Measurements from ENCODE around the gene CAPN12. TPM values are rescaled to one million over a fixed set of nuclear protein-coding genes. Genes with fewer than 3 reads are reported as not detected.
A peak's percentile ranks its signal among the peaks of the same experiment; 100 is the strongest.

Gene CAPN12
- polyA plus RNA-seq, 2 of the 4 experiments (the other 2 are of a cell fraction) = 10.0 to 11.7 TPM

- ATAC-seq = peak; percentile 3 to 33; a peak in 4 of 6 replicates
- no peak for FAIRE-seq
- DNase-seq (ENCODE audit: low read depth in 1 of 2, low spot score in 1 of 2) = peak; percentile 63 to 69
- Histone ChIP-seq H3K9me3 (no peaks in the 10 kb centered on the region), H3K4me2 (peak overlapping the region; percentile 77), H3K27ac (peak overlapping the region; percentile 71 to 84), H3K4me1 (peaks cover 64% of the 10 kb centered on the region), H3K4me3 (peak overlapping the region; percentile 41)
- WGBS (ENCODE audit: missing lambda C conversion rate) = 43% methylated on average over 14 of the region's 18 CpGs
- ChIA-PET CTCF (interaction anchor here (0.6 to 38.0 kb wide), 15 partner anchors 9 to 332 kb away, joined by 3 to 764 read pairs (median 4); partner anchors contain the start of genes ACTN4, FAM98C, MRPS12 and SARS2), POLR2A (interaction anchor here (1.2 to 3.2 kb wide), 7 partner anchors 12 to 195 kb away, joined by 3 to 14 read pairs (median 5); partner anchors contain the start of genes ECH1, EIF3K, MRPS12 and SARS2)
- TF ChIP-seq PHF8 (IDR thresholded peaks at IDR 0.05; ENCODE audit: borderline replicate concordance, low read depth) (no peak), FOSB (CRISPR knock-in tag; IDR thresholded peaks at IDR 0.05) (peak; percentile 82), ZSCAN20 (CRISPR knock-in tag; IDR thresholded peaks at IDR 0.05) (no peak), HOXB13 (CRISPR knock-in tag; IDR thresholded peaks at IDR 0.05; ENCODE audit: low read depth) (no peak), JUNB (IDR thresholded peaks at IDR 0.05) (no peak), TFCP2L1 (CRISPR knock-in tag; IDR thresholded peaks at IDR 0.05) (peak; percentile 86), ATOH8 (CRISPR knock-in tag; IDR thresholded peaks at IDR 0.05; ENCODE audit: low read depth) (0 out of 2 replicates have a peak, but pooled peaks have one; percentile 37), RARB (CRISPR knock-in tag; IDR thresholded peaks at IDR 0.05) (peak; percentile 12; the same call in 1 of the 2 replicates), MAX (IDR thresholded peaks at IDR 0.05) (peak; percentile 53), CTCF (IDR thresholded peaks at IDR 0.05) (no peak), POLR2A (IDR thresholded peaks at IDR 0.05; ENCODE audit: low read length) (no peak), USF2 (IDR thresholded peaks at IDR 0.05) (no peak), PBX3 (IDR thresholded peaks at IDR 0.05) (no peak), HEYL (CRISPR knock-in tag; IDR thresholded peaks at IDR 0.05) (no peak), CBX2 (IDR thresholded peaks at IDR 0.05; ENCODE audit: borderline replicate concordance, low read depth) (no peak), FOSL2 (IDR thresholded peaks at IDR 0.05) (no peak), FOSL2 (CRISPR knock-in tag; IDR thresholded peaks at IDR 0.05) (no peak)
- TF ChIP-seq, protein P1, sequence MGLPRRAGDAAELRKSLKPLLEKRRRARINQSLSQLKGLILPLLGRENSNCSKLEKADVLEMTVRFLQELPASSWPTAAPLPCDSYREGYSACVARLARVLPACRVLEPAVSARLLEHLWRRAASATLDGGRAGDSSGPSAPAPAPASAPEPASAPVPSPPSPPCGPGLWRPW (IDR thresholded peaks at IDR 0.05) = no peak
- TF ChIP-seq, protein P2, sequence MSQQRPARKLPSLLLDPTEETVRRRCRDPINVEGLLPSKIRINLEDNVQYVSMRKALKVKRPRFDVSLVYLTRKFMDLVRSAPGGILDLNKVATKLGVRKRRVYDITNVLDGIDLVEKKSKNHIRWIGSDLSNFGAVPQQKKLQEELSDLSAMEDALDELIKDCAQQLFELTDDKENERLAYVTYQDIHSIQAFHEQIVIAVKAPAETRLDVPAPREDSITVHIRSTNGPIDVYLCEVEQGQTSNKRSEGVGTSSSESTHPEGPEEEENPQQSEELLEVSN (IDR thresholded peaks at IDR 0.05; ENCODE audit: borderline replicate concordance, low read depth) = no peak
- TF ChIP-seq, protein P3, sequence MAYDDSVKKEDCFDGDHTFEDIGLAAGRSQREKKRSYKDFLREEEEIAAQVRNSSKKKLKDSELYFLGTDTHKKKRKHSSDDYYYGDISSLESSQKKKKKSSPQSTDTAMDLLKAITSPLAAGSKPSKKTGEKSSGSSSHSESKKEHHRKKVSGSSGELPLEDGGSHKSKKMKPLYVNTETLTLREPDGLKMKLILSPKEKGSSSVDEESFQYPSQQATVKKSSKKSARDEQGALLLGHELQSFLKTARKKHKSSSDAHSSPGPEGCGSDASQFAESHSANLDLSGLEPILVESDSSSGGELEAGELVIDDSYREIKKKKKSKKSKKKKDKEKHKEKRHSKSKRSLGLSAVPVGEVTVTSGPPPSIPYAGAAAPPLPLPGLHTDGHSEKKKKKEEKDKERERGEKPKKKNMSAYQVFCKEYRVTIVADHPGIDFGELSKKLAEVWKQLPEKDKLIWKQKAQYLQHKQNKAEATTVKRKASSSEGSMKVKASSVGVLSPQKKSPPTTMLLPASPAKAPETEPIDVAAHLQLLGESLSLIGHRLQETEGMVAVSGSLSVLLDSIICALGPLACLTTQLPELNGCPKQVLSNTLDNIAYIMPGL (CRISPR knock-in tag; IDR thresholded peaks at IDR 0.05; ENCODE audit: borderline replicate concordance) = no peak
- TF ChIP-seq, protein P4, sequence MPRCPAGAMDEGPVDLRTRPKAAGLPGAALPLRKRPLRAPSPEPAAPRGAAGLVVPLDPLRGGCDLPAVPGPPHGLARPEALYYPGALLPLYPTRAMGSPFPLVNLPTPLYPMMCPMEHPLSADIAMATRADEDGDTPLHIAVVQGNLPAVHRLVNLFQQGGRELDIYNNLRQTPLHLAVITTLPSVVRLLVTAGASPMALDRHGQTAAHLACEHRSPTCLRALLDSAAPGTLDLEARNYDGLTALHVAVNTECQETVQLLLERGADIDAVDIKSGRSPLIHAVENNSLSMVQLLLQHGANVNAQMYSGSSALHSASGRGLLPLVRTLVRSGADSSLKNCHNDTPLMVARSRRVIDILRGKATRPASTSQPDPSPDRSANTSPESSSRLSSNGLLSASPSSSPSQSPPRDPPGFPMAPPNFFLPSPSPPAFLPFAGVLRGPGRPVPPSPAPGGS (IDR thresholded peaks at IDR 0.05) = 0 out of 3 replicates have a peak, but pooled peaks have one; percentile 22
These were observed 9.0 kb downstream of the CAPN12 start for GRCh38 chr19:38735257-38735686.
